Measurements from ENCODE around the gene LETM1.

LETM1 gene

DNA sequence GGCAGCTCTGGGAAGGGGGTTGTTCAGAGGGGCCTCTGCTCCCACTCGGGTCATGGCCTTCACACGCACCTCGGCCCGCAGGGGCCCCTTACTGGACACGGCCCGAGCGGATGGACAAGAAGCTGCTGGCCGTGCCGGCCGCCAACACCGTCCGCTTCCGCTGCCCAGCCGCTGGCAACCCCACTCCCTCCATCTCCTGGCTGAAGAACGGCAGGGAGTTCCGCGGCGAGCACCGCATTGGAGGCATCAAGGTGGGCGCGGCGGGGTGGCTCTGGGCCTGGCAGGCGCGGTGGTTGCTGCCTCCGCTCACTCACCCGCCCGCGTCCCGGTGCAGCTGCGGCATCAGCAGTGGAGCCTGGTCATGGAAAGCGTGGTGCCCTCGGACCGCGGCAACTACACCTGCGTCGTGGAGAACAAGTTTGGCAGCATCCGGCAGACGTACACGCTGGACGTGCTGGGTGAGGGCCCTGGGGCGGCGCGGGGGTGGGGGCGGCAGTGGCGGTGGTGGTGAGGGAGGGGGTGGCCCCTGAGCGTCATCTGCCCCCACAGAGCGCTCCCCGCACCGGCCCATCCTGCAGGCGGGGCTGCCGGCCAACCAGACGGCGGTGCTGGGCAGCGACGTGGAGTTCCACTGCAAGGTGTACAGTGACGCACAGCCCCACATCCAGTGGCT is 54.5 kb downstream of the LETM1 start:
- TF ChIP-seq, protein P1, sequence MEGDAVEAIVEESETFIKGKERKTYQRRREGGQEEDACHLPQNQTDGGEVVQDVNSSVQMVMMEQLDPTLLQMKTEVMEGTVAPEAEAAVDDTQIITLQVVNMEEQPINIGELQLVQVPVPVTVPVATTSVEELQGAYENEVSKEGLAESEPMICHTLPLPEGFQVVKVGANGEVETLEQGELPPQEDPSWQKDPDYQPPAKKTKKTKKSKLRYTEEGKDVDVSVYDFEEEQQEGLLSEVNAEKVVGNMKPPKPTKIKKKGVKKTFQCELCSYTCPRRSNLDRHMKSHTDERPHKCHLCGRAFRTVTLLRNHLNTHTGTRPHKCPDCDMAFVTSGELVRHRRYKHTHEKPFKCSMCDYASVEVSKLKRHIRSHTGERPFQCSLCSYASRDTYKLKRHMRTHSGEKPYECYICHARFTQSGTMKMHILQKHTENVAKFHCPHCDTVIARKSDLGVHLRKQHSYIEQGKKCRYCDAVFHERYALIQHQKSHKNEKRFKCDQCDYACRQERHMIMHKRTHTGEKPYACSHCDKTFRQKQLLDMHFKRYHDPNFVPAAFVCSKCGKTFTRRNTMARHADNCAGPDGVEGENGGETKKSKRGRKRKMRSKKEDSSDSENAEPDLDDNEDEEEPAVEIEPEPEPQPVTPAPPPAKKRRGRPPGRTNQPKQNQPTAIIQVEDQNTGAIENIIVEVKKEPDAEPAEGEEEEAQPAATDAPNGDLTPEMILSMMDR (IDR thresholded peaks at IDR 0.05; ENCODE audit: control insufficient read depth, extremely low read depth, insufficient read depth) = no peak
- no peak overlapping the region for H3K4me3 ChIP-seq (ENCODE audit: low read depth, low read length)
- DNase-seq (ENCODE audit: low read depth) = no peak

DNA sequence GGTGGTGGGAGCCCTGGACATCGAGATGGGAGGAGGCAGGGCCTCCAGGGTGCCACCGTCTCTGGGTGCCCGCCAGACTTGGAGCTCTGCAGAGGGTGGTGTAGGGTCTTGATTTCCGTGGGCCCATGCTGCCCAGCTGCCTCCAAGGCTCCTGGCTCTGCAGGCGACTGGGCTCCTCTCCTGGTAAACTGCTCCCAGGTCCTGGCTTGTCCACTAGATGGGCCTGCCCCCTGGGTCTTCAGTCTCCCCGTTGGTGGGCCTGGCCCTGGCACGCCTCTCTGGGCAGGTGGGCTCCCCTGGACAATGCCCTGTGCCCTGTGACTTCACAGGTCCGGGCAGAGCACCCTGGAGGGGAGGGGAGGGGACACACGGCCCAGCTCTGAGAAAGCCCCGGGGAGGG is 55.2 kb downstream of the LETM1 start:
- TF ChIP-seq, protein P1 (IDR thresholded peaks at IDR 0.05; ENCODE audit: control insufficient read depth, extremely low read depth, insufficient read depth) = no peak

DNA sequence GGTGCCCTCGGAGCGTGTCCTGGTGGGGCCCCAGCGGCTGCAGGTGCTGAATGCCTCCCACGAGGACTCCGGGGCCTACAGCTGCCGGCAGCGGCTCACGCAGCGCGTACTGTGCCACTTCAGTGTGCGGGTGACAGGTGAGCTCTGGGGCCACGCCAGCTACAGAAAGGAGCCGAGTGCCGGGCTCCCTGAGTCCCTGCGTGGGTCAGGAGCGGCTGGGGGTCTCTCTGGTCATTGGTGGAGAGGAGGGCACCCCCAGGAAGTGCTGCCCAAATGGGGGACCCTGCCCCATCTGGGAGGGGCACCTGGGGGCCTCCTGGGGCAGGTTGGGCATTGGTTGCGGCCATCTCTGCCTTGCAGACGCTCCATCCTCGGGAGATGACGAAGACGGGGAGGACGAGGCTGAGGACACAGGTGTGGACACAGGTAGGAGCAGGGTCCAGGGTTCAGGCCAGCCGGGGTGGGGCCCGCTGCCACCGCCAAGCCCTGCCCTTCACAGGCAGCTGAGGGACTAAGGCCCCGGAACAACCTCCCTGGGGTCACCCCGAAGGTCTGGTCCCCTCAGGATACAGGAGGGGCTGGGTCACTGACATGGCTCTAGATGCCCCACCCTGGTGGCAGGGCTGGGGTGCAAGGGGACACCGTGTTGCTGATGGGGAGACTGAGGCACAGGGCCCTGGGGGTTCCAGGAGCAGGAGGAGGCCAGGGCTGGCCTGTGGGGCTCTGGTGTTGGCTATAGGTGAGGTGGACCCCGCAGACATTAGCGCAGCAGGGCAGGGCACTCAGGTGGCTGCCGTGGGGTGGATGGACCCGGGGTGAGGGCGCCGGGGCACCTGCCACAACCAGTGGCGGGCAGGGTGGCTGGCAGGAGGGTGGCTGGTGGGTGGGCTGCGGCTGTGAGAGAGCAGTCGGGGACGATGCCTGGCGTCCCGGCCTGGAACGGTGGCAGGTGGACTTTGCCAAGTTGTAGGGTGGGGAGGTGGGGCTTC is 56.3 kb downstream of the LETM1 start:
- TF ChIP-seq, protein P1 (IDR thresholded peaks at IDR 0.05; ENCODE audit: control insufficient read depth, extremely low read depth, insufficient read depth) = no peak
- no peak overlapping the region for H3K4me3 ChIP-seq (ENCODE audit: low read depth, low read length)
- DNase-seq (ENCODE audit: low read depth) = no peak

More for the DNA sequence above, 55.2 kb downstream of the LETM1 start:
- H3K4me3 ChIP-seq (ENCODE audit: low read depth, low read length) = no peak overlapping the region
- no peak for DNase-seq (ENCODE audit: low read depth)

DNA sequence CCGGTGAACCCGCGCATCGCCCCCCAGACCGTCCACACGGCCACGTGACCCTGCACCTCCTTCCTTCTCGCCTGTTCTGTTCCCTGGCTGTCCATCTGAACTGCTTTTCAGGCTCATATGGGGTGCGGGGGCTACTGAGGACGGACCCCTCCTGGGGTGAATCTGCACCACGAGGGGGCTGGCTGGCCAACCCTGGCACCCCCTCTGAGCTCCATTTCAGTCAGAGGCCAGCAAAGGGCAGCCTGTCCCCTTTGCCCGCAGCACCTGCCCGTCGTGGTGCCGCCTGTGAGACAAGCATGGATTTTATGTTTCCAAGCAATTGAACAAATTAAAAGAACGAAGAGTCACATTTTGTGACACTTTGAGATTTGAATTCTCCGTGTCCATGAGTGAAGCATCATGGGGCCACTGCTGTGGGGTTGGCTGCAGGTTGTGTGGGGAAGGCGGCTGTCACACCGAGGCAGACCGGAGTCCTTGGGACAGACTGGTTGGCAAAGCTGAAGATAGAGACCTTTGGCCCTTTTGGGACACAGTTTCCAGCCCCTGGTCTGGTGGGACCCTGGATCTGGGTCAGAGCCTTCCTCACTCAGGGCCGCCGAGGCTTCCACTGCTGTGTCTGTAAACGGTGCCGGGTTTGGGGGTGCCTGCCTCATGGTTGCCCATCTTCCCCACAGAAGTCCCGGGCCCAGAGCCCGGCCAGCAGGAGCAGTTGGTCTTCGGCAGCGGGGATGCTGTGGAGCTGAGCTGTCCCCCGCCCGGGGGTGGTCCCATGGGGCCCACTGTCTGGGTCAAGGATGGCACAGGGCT is 57.2 kb downstream of the LETM1 start:
- no peak overlapping the region for H3K4me3 ChIP-seq (ENCODE audit: low read depth, low read length)
- TF ChIP-seq, protein P1 (IDR thresholded peaks at IDR 0.05; ENCODE audit: control insufficient read depth, extremely low read depth, insufficient read depth) = no peak
- DNase-seq (ENCODE audit: low read depth) = no peak

DNA sequence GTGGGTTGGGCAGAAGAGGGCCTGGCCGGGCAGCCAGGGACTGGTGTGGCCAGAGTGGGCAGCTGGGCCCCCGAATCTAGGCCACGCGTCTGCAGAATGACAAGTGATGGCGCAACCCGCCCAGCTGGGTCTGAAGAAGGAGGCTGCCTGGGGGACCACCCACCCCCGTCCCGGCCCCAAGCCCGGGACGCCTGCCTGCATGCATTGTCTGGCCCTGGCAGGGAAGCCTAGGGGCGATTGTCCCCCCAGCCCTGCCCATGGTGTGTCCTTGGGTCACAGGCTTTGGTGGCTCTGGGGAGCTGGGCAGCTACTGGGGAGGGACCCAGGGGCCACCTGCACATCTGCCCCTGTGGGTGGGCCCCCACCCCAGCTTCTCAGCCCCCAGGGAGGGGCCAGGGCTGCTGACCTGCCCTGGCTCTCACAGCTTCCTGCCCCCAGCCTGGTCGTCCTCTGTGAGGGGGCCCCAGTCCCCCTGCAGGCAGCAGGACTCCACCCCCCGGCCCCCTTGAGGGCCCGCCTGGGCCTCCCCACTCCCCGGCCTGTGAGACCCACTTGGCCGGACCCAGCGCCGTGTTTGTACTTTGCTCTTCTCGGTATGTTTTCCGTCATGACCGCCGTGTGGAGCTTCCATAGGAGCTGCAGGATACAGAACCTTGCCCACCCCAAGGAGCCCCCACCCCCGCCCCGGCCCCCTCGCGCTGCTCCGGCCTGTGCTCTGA is 57.9 kb downstream of the LETM1 start:
- H3K4me3 ChIP-seq (ENCODE audit: low read depth, low read length) = no peak overlapping the region
- DNase-seq (ENCODE audit: low read depth) = no peak
- TF ChIP-seq, protein P1 (IDR thresholded peaks at IDR 0.05; ENCODE audit: control insufficient read depth, extremely low read depth, insufficient read depth) = no peak

DNA sequence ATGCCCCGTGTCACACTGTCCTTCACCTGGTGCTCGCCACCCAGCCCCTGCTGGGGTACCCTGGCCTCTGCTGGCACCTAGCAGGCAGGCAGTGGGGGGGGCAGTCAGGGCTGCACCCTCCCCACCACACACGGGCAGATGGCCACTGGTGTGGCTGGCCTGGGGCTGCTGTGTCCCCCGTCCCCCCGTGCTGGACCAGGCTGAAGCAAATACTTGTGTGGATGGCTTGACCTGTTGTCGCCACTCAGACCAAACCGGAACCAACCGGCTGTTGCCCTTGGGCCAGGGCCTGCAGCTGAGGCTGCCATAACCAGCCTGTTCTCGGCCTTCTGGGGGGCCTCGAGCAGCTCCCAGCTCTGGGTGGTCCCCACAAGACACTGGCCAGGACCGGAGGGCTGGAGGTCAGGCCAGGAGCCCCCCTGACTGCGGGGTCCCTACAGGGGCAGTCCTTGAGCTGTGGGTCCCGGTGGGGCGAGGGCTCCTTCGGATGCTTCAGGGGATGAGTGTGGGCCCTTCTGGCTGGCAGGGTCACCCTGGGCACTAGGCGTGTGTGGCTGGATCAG is 58.6 kb downstream of the LETM1 start:
- TF ChIP-seq, protein P1 (IDR thresholded peaks at IDR 0.05; ENCODE audit: control insufficient read depth, extremely low read depth, insufficient read depth) = no peak
- H3K4me3 ChIP-seq (ENCODE audit: low read depth, low read length) = no peak overlapping the region
- DNase-seq (ENCODE audit: low read depth) = no peak

Data from LNCaP clone FGC (cell line).